Lower leg skin (tissue), 4 donors: ENCODE data around the gene DAP3. TPM values are rescaled to one million over a fixed set of nuclear protein-coding genes. Genes with fewer than 3 reads are reported as not detected.
A peak's percentile ranks its signal among the peaks of the same experiment; 100 is the strongest.
"Not testable (repeated sequence)": the region's sequence is repeated elsewhere in the genome, so short reads cannot be mapped to it uniquely, and the experiment has no call there.

Experiments
- DNase-seq, 2 donors: peaks; one replicate each; pipeline ENCODE4 v3.0.0-alpha.2; 2019; ENCODE audit warnings: low spot score in 2 of 2
- H3K4me3 ChIP-seq: fragments of 200-600 bp; sonication (generic); 2 replicates; pipeline ENCODE4 v1.5.1; 2017; ENCODE audit warnings: mild to moderate bottlenecking, low read depth; ENCODE audit not compliant: poor library complexity, severe bottlenecking
- POLR2A ChIP-seq, 2 donors: fragments of 450-650 bp; IDR thresholded peaks; one replicate each; pipeline ENCODE4 v1.6.1; 2016 to 2017; ENCODE audit warnings: antibody characterized with exemption in 2 of 2, mild to moderate bottlenecking in 1 of 2, moderate library complexity in 1 of 2
- whole genome bisulfite sequencing, 2 donors: methylation state at CpG; one replicate each; pipeline ENCODE4 v1.1.5; 2018; 5-methylcytosine and 5-hydroxymethylcytosine counted together
- intact Hi-C: fragments of 100-400 bp; cut with DNase I; formaldehyde crosslinking; loops from one replicate; pipeline ENCODE4 v1.15.0; 2023; ENCODE audit warnings: low total_unique reads
- total RNA-seq, 4 donors: library from RNA; depleted of rRNA; stranded (reverse); fragments of >200 nt; gene quantifications; one replicate each; pipeline ENCODE4 v1.1.0, GENCODE V29; 2016
- TF ChIP-seq, protein P1 (sequence below), 3 donors: fragments of 450-650 bp; IDR thresholded peaks; one replicate each; pipeline ENCODE4 v1.5.1; 2016; ENCODE audit warnings: antibody characterized with exemption in 3 of 3, mild to moderate bottlenecking in 3 of 3, moderate library complexity in 2 of 3

DAP3 gene
- total RNA-seq, 4 donors from 2014 or later: 88.7 to 163 (median 120) TPM

DNA sequence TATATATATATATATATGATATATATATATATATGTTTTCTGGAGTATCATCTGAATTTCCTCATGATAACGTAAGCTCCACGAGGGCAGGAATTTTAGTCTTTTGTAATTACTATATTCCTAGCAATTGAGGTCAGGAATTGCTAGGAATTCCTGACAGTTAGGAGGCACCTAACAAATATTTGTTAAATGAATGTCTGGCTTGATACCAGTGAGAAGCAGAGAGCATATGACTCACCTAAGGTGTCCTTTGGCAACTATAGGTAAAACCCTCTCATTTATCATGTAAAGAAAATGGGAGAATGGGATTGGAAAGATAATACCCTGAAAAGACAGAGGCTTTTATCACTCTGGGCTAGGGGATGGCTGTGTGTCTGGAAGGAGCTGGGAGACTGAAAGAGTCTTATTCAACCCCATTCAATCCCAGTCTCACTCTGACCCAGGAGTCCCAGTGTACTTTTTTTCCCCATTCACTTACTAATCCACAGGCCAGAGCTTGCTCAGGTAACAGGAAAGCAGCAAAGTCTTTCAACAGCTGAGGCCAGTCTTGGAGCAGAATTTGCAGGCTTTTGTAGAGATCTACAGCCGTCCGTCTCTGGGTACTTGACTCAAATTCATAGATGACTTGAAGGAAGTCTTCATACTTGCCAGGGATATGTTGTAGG lies 71.2 kb downstream of the DAP3 start:
- no peak for DNase-seq
- WGBS, 2 donors: 93 to 98% methylated on average over 4 of the region's 4 CpGs
- no peak overlapping the region for H3K4me3 ChIP-seq
- TF ChIP-seq POLR2A (IDR thresholded peaks at IDR 0.05): no peak
- TF ChIP-seq, protein P1, sequence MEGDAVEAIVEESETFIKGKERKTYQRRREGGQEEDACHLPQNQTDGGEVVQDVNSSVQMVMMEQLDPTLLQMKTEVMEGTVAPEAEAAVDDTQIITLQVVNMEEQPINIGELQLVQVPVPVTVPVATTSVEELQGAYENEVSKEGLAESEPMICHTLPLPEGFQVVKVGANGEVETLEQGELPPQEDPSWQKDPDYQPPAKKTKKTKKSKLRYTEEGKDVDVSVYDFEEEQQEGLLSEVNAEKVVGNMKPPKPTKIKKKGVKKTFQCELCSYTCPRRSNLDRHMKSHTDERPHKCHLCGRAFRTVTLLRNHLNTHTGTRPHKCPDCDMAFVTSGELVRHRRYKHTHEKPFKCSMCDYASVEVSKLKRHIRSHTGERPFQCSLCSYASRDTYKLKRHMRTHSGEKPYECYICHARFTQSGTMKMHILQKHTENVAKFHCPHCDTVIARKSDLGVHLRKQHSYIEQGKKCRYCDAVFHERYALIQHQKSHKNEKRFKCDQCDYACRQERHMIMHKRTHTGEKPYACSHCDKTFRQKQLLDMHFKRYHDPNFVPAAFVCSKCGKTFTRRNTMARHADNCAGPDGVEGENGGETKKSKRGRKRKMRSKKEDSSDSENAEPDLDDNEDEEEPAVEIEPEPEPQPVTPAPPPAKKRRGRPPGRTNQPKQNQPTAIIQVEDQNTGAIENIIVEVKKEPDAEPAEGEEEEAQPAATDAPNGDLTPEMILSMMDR (IDR thresholded peaks at IDR 0.05): no peak
- intact Hi-C loops: no loop called here

DNA sequence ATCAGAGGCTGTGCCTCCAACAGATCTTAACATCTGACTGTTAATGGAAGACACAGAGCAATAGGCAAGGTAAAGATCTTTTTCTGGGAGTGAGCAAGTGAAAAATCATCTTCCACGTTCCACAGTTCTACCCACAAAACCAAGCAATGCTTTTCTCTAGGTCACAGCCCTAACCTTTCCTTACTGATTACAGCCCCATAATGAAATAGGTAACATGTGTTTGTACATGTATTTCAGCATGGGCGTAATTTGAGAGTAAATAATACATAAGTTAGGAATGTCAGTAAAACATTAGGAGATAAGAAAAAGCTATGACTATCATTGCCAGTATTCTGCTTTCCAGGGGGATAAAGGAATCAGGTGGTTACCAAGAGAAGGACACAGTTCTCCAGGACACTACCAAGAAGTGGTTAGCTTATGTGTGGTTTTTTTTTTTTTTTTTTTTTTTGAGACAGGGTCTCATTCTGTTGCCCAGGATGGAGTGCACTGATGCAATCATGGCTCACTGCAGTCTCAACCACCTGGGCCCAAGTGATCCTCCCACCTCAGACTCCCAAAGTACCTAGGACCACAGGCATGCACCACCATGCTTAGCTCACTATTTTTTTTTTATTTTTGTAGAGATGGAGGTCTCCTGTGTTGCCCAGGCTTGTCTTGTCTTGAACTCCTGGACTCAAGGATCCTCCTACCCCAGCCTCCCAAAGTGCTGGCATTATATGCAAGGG lies 72.0 kb downstream of the DAP3 start:
- intact Hi-C loops: no loop called here
- no peak for DNase-seq
- TF ChIP-seq, protein P1 (IDR thresholded peaks at IDR 0.05): no peak
- TF ChIP-seq POLR2A (IDR thresholded peaks at IDR 0.05): no peak
- no peak overlapping the region for H3K4me3 ChIP-seq
- WGBS, 2 donors: 93 to 95% methylated on average over 2 of the region's 2 CpGs

DNA sequence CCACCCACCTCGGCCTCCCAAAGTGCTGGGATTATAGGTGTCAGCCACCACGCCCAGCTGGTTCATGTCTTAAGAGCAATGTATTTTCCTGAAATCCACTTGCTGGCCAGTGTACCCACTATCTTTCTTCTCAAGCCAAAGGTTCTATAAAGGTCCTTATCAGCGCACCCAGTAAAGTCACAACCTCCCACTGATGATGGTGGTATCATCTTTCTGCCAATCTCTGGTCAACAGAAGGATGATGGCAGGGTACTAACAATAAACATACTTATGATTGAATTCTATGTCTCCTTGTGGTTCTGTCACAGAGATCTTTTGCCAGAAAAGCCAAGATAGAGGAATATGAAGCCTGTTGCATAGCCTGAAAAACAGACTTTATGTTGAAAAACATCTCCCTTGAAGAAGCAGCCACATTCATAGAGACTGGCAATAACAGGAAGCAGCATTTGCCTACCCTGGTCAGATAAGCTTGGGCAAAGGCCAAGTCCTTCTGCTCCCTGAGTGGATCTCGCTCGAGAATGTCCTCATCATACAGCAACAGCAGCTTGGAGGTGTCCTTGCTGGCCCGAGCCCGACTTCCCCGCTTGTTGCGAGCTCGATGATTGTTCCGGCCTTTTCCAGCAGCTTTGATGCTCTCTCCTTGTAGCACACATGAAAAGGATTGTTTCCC lies 73.0 kb downstream of the DAP3 start:
- no peak for TF ChIP-seq POLR2A (IDR thresholded peaks at IDR 0.05)
- TF ChIP-seq, protein P1 (IDR thresholded peaks at IDR 0.05): no peak
- WGBS, 2 donors: 93 to 96% methylated on average over 11 of the region's 11 CpGs
- H3K4me3 ChIP-seq: no peak overlapping the region
- peak in 1 of 2 donors; percentile 63 for DNase-seq
- intact Hi-C loops: no loop called here

DNA sequence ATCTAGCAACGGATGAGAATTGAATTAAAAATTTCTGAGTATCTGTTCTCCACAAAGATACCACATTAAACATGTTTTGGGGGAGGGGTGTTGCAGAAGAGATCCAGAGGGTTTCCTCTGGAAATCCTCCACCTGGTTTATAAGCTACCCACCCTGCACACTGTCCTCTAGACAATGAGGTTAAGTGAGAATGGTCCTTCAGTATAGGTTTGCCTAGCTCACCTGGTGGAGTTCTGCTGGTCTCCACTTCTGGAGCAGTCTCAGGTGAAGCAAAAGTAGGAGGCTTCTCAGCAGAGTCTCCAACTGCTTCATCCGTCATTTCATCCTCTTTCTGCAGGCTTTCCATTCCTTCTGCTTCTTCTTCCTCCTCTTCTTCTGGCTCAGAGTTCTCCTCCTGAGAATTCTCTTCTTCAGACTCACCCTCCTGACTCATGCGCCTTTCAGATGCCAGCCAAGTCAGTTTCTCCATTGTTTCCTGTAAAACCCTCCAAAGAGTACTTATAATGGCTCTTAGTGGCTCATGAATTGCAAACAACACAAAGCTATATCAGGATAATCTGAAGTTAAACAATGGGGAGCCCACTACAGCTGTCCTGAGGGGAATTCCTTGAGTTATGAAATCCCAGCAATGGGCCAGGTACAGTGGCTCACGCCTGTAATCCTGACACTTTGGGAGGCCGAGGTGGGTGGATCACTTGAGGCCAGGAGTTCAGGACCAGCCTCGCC lies 74.4 kb downstream of the DAP3 start:
- H3K4me3 ChIP-seq, intact Hi-C loops: not testable (repeated sequence)
- peak; percentile 62 to 86 for DNase-seq
- 77 to 80% methylated on average over 6 of the region's 6 CpGs for WGBS, 2 donors

DNA sequence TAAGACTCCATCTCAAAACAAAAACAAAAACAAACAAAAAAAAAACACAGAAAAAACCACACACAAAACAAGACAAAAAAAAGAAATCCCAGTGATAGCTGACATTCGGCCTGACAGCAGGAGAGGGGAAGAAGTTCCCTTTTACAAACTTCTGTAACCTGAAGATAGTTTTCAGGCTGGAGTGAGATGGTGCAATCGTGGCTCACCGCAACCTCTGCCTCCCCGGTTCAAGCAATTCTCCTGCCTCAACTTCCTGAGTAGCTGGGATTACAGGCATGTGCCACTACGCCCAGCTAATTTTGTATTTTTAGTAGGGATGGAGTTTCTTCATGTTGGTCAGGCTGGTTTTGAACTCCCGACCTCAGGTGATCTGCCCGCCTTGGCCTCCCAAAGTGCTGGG lies 75.1 kb downstream of the DAP3 start:
- WGBS, 2 donors: 86 to 89% methylated on average over 7 of the region's 7 CpGs
- H3K4me3 ChIP-seq, intact Hi-C loops: not testable (repeated sequence)
- peak in 1 of 2 donors; percentile 34 for DNase-seq

DNA sequence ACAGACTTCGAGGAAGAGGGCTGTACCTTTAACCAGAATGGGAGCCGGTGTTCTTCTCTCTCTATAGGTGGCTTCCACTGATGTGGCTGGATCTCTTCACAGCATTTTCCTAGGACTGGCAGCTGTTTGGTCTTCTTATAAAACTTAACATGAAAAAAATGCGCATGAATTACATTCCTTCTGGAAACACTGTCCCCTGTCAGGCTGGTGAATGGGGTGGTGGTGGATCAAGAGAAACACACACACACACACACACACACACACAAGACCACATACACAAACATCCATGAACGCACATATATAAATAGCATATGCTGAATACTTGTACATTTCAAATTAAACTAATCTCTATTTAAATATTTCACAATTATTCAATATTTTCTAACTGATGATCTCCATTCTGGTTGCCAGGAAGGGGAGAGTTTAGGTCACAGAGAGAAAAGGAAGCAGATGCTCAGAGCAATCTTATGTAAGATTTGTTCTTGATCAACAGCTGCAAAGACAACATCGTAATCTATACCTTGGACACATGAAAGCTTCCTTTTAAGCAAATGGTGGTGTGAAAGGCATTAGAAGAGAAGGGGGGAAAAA lies 78.6 kb downstream of the DAP3 start:
- 78 to 94% methylated on average over 4 of the region's 5 CpGs for WGBS, 2 donors
- not testable (repeated sequence) for DNase-seq

More for the DNA sequence above, 78.6 kb downstream of the DAP3 start:
- H3K4me3 ChIP-seq, intact Hi-C loops: not testable (repeated sequence)
